T-helper 2 cell treated with Interferon-gamma antibody and Interleukin-4, amounts not matched to agents 100 ng/mL and 5 ng/mL, for 36 hours (primary cell): Measurements from ENCODE around the gene SPATC1L. TPM values are rescaled to one million over a fixed set of nuclear protein-coding genes. Genes with fewer than 3 reads are reported as not detected.

Experiments
- intact Hi-C: fragments of 100-400 bp; cut with micrococcal nuclease; formaldehyde crosslinking; loops from one replicate; pipeline ENCODE4 v1.15.1; 2023
- total RNA-seq: library from RNA; stranded (reverse); gene quantifications from 2 replicates; pipeline ENCODE4 v1.2.3, GENCODE V29; 2022

SPATC1L gene
- total RNA-seq, 1 donor from 2014 or later, result 8.2 TPM

DNA sequence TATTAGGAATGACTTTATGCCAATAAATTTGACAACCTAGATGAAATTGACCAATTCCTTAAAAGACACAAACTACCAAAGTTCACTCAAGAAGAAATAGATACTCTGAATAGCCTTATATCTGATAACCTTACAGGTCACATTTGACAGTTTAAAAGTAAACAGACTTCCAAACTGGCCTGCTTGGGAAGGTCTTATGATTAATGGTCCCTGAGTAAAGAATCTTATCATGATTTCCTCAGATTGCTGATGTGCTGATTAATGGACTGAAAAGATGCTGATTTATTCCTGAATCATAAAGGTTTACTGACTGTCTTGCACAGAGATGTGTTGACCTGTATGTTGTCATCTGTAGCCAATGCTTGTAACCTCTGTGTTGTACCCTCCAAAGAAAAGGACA is 19.2 kb downstream of the SPATC1L start:
- intact Hi-C loops, result no loop called here

GRCh38 chr21:46163380-46163779 is 20.9 kb downstream of the SPATC1L start:
- intact Hi-C loops, result no loop called here

- intact Hi-C loops, result no loop called here
These were observed 22.3 kb downstream of the SPATC1L start for GRCh38 chr21:46161633-46162592.

DNA sequence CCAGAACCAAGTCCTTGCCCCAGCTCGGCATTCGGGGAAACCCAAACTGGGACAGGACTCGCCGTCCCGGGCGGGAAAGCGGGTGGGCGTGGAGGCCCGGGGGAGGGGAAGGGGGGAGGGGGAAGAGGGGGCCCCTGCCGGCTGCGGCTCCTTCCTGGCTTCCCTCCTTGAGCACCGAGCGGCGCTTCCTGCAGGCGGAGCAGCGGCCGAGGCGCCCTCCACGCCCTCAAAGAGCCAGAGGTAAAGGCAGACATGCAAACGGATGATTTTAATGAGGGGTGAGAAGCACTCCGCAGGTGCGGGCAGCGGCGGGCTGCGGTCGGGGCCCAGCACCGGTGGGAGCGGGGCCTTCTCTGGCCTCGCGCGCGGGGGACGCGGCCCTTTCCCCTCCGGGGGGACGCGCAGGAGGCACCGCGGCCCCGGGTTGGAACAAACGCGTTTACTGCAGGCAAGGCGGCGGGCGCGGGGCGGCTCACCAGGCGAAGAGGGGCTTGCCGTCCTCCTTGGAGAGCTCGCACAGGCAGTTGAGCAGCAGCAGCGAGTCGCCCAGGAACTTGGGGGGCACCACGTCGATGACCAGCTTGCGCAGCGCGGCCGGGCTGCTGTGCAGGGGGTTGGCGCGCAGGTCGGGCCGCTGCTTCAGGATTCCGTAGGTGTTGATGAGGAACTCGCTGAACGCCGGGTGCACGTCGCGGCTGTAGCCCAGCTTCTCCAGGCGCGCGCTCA is 23.2 kb downstream of the SPATC1L start:
- intact Hi-C loops, result no loop called here

GRCh38 chr21:46160657-46160906 is 23.7 kb downstream of the SPATC1L start:
- intact Hi-C loops, result no loop called here

GRCh38 chr21:46159841-46160656 is 24.2 kb downstream of the SPATC1L start:
- intact Hi-C loops, result no loop called here

GRCh38 chr21:46159390-46159789 is 24.9 kb downstream of the SPATC1L start:
- intact Hi-C loops, result no loop called here

- intact Hi-C loops, result no loop called here
These were observed 25.5 kb downstream of the SPATC1L start for GRCh38 chr21:46158666-46159300.

GRCh38 chr21:46157987-46158451 is 26.2 kb downstream of the SPATC1L start:
- intact Hi-C loops, result no loop called here

- intact Hi-C loops, result no loop called here
These were observed 26.8 kb downstream of the SPATC1L start for GRCh38 chr21:46157396-46157986.

DNA sequence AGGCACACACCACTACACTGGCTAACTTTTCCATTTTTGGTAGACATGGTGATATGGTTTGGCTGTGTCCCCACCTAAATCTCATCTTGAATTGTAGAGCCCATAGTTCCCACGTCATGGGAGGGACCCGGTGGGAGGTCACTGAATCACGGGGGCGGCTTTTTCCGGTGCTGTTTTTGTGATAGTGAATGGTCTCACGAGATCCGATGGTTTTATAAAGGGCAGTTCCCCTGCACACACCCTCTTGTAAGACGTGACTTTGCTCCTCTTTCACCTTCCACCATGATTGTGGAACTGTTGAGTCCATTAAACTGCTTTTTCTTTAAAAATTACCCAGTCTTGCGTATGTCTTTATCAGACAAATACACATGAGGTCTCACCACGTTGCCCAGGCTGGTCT is 27.6 kb downstream of the SPATC1L start:
- intact Hi-C loops, result no loop called here

DNA sequence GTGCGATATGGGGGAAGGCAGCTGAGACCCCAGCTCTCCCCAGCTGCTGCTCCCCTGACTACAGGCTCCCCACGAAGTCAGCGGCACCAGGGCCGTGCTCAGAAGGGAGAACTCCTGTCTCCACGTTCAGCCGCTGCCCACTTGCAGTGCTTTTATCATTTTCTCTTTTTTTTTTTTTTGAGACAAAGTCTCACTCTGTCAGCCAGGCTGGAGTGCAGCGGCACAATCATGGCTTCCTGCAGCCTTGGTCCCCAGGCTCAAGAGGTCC is 27.9 kb downstream of the SPATC1L start:
- intact Hi-C loops, result no loop called here

- intact Hi-C loops, result no loop called here
These were observed 28.5 kb downstream of the SPATC1L start, which contains the start of gene FTCD for GRCh38 chr21:46155514-46156377. TSS of gene FTCD (minus strand) at chr21:46155579. CDS start at chr21:46155523, 56 bp downstream.

DNA sequence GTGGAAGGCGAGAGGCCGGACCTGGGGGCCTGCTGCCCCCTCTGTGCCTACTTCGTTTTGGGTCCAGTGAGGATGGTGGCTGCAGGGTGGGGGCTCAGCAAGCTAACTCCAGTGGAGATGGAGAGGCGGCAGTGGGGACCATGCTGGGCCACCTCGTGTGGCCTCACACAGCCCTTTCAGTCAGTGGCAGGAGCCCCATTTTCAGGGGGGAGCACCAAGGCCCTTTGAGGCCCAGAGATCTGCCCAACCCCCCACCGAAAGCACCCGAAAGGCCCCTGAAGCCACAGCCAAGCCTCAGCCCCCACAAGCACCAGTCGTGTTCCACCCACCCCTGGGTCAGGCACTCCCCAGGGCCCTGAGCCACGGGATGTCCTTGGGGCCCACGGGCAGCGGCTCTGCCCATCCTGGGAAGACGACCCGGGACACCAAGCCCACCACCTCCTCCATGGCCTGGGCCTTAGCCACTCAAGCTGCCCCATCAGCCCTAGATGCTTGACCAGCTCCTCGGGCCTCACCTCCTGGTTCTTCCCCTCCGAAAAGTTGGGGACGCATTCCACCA is 29.2 kb downstream of the SPATC1L start:
- intact Hi-C loops, result no loop called here

- intact Hi-C loops, result no loop called here
These were observed 29.9 kb downstream of the SPATC1L start for GRCh38 chr21:46154155-46154954.

- intact Hi-C loops, result no loop called here
These were observed 30.8 kb downstream of the SPATC1L start for GRCh38 chr21:46153247-46154154.

DNA sequence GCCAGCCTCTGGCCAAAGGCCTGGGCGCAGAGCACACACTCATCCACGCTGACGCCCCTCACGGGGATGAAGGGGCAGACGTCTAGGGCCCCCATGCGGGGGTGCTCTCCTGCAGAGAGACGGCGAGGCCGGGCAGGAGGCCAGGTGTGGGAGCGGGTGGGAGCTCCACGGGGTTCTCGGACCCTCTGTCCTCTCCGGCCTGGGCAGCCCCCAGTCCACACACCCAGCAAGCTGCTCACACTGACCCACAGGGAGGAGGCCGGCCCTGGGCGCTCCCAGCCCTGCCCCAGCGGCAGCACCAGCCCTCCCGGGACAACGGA is 31.4 kb downstream of the SPATC1L start:
- intact Hi-C loops, result no loop called here
